ENCODE results near the gene FCRLB.

Gene FCRLB

DNA sequence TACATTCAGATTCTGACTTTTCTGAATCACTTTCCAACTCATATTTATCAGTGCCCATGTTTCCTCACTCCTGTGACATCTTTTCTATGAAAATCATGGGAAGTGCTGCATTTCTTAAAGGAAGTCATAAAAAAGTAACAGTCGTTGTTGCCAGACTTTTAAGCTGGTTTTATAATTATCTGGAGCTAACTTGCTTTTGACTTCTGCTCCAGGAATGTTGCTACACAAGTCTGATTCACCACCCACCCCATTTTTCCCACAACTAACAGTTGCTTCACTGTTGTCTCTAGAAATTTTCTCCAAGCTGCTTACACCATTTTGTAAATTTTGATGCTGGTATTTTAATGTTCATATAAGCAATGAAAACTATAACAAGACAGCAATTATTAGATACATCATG is 12.2 kb downstream of the FCRLB start:
- TF ChIP-seq, protein P1, sequence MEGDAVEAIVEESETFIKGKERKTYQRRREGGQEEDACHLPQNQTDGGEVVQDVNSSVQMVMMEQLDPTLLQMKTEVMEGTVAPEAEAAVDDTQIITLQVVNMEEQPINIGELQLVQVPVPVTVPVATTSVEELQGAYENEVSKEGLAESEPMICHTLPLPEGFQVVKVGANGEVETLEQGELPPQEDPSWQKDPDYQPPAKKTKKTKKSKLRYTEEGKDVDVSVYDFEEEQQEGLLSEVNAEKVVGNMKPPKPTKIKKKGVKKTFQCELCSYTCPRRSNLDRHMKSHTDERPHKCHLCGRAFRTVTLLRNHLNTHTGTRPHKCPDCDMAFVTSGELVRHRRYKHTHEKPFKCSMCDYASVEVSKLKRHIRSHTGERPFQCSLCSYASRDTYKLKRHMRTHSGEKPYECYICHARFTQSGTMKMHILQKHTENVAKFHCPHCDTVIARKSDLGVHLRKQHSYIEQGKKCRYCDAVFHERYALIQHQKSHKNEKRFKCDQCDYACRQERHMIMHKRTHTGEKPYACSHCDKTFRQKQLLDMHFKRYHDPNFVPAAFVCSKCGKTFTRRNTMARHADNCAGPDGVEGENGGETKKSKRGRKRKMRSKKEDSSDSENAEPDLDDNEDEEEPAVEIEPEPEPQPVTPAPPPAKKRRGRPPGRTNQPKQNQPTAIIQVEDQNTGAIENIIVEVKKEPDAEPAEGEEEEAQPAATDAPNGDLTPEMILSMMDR (IDR thresholded peaks at IDR 0.05; ENCODE audit: low read depth, low read length): no peak
- no peak overlapping the region for H3K4me3 ChIP-seq (replicated peaks in 1 of 2; ENCODE audit: low read depth in 2 of 2, low read length in 2 of 2)
- DNase-seq (ENCODE audit: low read depth in 2 of 2): peak; percentile 88 to 93

DNA sequence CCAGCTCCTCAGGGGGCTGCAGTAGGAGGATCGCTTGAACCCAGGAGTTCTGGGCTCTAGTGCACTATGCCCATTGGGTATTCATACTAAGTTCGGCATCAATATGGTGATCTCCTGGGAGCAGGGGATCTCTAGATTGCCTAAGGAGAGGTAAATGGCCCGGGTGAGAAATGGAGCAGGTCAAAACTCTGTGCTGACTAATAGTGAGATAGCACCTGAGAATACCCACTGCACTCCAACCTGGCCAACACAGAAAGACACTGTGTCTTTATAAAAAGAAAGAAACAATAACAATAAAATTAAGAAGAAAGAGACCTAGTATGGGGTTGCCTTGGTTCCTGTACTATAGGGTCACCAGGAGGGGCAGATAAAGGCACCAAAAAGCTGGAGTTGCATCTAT is 14.5 kb downstream of the FCRLB start:
- H3K4me3 ChIP-seq (replicated peaks in 1 of 2; ENCODE audit: low read depth in 2 of 2, low read length in 2 of 2): no peak overlapping the region
- no peak for DNase-seq (ENCODE audit: low read depth in 2 of 2)
- TF ChIP-seq, protein P1 (IDR thresholded peaks at IDR 0.05; ENCODE audit: low read depth, low read length): no peak

DNA sequence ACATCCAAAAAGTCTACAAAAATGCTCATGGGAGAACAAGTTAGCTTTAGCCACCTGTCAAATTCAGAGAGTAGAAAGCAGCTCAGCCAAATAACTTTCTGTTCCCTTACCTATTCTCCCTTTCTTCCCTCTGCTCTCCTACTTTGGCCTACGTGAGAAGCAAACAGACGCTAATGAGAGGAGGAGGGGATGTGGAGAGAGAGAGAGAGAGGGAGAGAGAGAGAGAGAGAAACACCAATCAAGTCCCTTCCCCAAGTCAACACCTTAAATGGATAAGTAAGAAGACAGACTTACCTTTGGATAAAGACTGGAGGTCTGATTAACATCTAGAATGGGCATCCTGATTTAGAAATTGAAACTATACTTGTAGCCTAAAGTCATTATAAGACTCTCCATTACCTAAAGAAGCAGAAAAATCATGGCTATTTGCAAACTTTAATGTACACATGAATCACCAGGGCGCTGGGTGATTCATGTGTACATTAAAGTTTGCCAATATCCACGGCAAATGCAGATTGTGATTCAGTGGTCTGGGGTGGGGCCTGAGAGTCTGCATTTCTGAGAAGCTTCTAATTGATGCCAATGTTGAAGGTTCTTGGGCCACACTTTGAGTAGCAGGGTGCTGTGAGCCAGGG is 15.1 kb downstream of the FCRLB start:
- TF ChIP-seq, protein P1 (IDR thresholded peaks at IDR 0.05; ENCODE audit: low read depth, low read length): no peak
- peak in 1 of 2 donors; percentile 57 for DNase-seq (ENCODE audit: low read depth in 2 of 2)
- no peak overlapping the region for H3K4me3 ChIP-seq (replicated peaks in 1 of 2; ENCODE audit: low read depth in 2 of 2, low read length in 2 of 2)

DNA sequence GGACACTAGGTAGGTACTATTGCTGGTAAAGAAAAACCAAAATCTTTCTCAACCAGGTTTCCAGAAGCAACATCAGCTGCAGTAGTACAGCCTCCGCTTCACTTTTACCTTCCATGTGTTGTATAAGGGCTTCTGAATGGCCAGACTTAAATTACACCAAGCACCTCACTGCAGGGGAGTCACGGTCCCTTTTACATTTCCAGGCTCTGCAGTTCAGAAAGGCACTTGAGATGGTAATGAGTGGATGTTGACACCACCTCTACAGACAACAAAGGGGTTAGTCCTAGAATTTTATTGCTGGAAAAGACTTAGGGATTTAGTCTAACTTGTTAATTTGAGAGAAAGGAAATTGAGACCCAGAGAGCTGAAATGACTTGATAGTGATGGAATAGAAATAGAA is 16.3 kb downstream of the FCRLB start:
- DNase-seq (ENCODE audit: low read depth in 2 of 2): no peak
- H3K4me3 ChIP-seq (replicated peaks in 1 of 2; ENCODE audit: low read depth in 2 of 2, low read length in 2 of 2): no peak overlapping the region
- TF ChIP-seq, protein P1 (IDR thresholded peaks at IDR 0.05; ENCODE audit: low read depth, low read length): no peak

DNA sequence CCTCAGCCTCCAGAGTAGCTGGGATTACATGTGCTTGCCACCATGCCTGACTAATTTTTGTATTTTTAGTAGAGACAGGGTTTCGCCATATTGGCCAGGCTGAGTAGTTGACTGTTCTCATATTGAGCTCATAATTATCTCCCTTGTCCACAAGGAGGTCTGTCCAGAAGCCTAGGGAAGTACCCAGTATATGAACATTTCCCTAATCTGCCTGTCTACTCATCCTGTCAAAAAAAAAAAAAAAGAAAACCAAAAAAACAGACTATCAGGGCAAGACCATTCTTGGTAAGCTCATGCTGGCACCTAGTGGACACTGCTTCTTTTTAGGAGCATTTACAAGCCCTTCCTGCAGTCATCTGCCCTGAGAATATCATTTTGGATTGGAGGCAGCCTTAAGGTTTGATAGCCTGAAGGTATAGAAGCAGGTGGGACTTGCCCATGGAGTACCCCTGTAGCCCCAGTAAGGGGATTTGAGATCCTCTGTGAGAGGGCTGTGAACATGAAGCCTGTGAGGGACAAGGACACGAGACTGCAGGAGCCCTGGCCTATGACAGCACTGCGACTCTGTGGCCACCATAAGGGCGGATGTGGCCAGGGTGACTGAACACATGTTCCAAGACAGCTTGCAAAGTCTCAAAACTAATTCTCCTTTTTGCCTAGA is 17.4 kb downstream of the FCRLB start:
- no peak overlapping the region for H3K4me3 ChIP-seq (replicated peaks in 1 of 2; ENCODE audit: low read depth in 2 of 2, low read length in 2 of 2)
- TF ChIP-seq, protein P1 (IDR thresholded peaks at IDR 0.05; ENCODE audit: low read depth, low read length): peak; percentile 64
- DNase-seq (ENCODE audit: low read depth in 2 of 2): peak; percentile 88 to 91

DNA sequence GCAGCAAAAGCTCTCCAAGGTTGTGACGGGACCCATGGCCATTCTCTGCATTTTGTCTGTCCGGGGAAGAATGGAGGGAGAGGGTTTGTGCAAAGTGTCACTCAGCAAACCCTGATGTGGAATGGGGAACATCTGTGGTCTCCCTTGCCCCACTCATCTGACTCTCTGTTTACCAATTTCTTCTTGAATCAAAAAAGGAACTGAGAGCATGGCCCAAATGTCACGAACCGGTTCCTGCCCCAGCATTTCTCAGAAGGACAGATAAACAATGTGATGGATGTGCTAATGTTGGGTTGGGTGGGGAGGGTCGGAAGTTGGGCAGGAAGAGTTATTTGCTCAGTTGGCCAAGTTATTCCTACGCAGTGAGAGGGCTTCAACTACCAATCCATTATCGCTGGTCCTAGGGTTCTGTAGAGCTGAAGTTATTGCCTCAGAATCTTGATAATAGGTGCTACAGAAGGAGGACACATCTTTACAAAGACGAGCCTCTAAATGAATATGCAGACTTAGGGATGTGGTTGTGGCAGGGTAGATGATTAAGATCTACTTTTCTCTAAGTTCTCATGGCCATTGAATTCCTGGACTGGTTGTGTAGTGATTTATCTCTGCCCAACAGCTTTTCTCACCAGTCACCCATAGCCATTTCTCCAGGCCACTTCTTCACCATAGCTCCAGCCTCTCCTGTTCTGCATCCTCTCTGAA is 18.7 kb downstream of the FCRLB start:
- H3K4me3 ChIP-seq (replicated peaks in 1 of 2; ENCODE audit: low read depth in 2 of 2, low read length in 2 of 2): no peak overlapping the region
- no peak for DNase-seq (ENCODE audit: low read depth in 2 of 2)
- TF ChIP-seq, protein P1 (IDR thresholded peaks at IDR 0.05; ENCODE audit: low read depth, low read length): no peak

Measured in cardiac fibroblast (primary cell).